Measurements from ENCODE around the gene KRT6B.

KRT6B gene

DNA sequence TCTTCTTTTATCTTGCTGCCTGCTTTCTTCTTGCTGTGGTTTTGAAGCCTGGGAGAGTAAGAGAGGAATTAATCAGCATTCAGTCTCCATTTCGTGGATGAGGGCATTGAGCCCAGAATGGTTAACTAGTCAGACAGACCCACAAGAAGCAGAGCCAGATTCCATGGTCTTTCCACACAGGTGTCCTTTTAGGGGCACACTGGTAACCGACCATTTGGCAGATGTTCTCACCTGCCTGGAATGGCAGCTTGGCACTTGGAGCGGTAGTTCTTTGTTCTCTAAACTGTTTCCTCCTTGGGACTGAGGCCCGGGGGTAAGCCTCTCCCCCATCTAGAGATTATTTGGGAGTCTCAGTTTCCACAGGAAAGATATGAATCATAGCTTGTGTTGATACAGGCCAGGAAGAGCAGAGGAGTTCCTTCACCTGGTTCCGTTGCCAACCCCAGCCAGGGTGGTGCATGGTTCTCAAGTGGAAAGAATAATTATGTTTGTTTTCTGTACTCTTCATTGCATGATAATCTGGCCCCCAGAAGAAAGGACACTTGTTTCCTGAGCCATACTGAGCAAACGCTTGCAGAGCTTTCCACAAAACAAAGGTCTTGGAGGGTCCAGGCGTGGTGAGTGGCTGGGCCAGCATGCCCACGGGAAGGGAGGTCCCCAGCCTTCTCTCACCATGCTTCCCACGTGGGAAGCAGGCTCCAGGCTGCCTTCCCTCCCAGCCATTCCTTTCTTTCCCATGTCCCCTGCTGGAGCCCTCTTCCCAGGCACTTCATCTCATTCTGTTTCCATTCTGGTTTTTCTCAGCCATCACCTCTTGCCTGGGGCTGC is 15.7 kb downstream of the KRT6B start:
- DNase-seq (ENCODE audit: low spot score), result no peak

DNA sequence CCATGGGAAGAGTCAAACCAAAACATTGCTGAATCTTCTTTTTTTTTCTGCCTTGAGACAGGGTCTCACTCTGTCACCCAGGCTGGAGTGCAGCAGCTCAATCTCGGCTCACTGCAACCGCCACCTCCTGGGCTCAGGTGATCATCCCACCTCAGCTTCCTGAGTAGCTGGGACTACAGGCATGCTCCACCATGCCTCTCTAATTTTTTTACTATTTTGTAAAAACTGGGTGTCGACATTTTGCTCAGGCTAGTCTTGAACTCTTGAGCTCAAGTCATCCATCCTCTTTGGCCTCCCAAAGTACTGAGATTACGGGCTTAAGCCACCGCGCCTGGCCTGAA is 16.3 kb downstream of the KRT6B start:
- DNase-seq (ENCODE audit: low spot score), result no peak

GRCh38 chr12:52434760-52435530 is 17.0 kb downstream of the KRT6B start:
- DNase-seq (ENCODE audit: low spot score), result no peak

GRCh38 chr12:52434081-52434733 is 17.7 kb downstream of the KRT6B start, which contains the start of gene KRT75:
KRT75 (minus strand) TSS chr12:52434371; CDS start chr12:52434304, 67 bp downstream.
- no peak for DNase-seq (ENCODE audit: low spot score)

DNA sequence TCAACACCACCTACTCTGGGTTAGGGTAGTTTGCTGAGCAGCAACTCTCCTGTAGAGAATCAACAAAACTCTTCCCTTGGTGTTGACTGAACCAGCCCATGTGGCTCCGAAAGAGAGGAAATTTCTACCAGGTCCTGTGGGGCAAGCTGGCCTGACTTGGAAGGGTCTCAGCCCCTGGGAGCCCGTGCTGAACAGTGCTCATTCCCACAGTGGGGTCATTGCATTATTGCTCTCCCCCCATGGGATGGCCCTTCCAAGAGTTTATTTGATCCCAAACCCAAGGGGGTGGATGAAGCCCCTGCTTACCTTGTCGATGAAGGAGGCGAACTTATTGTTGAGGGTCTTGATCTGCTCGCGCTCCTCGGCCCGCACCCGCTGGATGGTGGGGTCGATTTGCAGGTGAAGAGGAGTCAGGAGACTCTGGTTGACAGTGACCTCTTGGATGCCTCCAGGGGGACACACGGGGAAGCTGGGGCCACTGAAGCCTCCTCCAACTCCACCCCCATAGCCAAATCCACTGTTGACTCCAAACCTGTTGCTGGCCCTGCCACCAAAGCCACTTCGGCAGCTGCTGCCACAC is 18.4 kb downstream of the KRT6B start:
- no peak for DNase-seq (ENCODE audit: low spot score)

DNA sequence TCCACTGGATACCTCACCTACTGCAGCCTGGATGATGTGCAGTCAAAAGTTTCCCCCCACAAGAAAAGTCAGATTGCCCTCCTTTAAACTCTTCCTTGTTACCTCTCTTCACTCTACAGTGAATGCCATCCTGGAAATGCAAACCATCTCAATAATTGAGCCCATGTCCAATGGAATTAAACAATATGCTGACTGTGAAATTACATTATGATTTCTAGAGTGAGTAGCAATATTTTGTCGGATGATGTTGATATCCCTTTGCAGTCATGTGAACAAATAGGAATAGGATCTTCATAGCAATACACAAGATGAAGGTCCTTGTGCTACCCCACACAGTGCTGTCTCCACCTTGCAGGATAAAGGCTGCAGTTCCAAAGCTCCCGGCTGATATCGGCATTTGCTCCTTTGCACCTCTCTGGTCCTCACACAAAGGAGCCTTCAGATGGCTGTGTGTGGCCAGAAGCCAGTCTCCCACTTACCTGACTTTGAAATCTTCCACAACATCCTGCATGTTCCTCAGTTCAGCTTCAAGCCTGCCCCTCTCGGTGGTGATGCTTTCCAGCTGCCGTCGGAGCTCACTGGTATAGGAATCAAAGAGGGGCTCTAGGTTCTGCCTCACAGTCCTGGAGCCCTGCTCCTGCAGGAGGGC is 19.3 kb downstream of the KRT6B start:
- DNase-seq (ENCODE audit: low spot score), result no peak

DNA sequence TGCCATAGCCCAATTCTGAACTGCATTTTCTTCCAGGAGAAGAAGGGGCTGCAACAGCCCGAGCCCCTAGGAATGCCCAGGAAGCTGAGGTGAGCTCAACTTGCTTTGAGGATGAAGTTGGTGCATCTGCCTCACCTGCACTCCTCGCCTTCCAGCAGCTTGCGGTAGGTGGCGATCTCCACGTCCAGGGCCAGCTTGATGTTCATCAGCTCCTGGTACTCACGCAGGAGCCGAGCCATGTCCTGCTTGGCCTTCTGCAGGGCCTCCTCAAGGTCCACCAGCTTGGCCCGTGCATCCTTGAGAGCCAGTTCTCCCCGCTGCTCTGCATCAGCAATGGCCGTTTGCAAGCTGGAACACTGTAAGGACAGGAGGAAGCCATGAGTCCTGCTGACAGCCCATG is 23.8 kb downstream of the KRT6B start:
- DNase-seq (ENCODE audit: low spot score), result no peak

DNA sequence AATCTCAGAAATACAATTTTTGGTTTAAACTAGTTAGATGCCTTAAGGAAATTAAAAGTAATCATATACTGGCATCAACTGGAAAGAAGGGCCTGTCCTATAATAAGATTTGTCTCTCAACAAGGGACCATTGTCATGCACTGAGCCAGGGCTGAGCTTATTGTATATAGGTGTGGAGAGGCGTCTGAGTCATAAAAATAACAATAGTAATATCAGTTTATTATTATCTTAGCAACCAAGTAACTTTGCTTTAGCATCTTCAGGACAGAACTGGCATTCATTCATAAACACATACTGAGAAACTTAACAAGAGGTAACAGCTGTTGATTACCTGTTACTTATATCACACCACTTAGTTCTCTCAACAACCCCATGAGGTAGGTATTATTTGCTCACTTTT is 24.9 kb downstream of the KRT6B start:
- DNase-seq (ENCODE audit: low spot score), result no peak

DNA sequence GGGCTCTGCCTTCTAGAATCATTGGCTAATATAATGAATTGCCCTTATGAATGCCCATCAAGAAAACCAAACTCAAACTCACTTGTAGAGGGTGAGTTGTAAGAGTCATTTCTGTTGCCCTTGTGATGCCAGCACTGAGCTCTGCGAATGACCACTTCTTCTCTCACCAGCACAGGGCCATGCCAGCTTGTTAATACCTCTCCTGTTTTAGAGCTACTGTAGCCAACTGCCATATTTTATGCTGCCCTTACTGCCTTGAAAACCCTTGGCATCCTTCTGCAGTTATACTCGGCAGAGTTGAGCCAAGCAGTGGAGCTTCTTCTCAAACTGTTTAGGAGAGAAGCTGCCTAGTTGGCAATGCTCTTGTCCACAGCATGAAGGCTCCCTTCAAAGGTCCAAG is 25.9 kb downstream of the KRT6B start:
- no peak for DNase-seq (ENCODE audit: low spot score)

DNA sequence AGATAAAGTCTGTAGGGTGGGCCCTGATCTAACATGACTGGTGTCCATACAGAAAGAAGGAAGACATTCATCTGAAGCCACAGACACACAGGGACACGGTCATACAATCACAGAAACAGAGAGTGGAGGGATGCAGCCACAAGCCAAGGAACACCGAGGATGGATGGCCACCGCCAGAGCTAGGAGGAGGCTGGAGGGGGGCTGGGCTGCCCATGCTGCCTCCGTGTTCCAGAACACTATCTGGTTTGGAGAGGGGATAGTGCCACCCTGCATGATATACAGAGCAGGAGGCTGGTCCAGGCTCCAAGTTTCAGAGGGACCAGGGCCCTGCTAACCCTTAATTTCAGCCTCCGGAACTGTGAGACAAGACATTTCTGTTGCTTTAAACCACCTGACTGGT is 26.5 kb downstream of the KRT6B start:
- DNase-seq (ENCODE audit: low spot score), result no peak

GRCh38 chr12:52423661-52424500 is 28.1 kb downstream of the KRT6B start:
- no peak for DNase-seq (ENCODE audit: low spot score)

DNA sequence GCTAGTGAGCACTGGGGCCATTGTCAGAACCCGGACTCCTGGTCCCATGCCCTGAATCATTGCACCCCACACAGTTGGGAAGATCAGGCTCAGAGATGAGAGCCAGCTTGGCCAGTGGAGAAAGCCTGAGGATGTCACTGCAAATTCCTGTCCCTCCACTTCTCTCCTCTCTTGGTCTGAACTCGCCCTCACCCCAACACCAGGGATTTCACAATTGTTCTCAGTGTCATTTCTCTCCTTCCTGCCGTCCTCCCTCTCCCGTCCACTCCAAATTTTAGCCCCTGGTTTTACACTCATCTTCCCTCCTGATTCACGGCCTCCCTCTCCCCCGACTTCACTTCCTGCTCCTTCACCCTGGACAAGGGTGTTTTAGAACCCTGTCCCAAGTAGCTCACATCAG is 28.9 kb downstream of the KRT6B start:
- no peak for DNase-seq (ENCODE audit: low spot score)

GRCh38 chr12:52419656-52420055 is 32.3 kb downstream of the KRT6B start:
- no peak for DNase-seq (ENCODE audit: low spot score)

- DNase-seq (ENCODE audit: low spot score), result no peak
These were observed 33.3 kb downstream of the KRT6B start for GRCh38 chr12:52418576-52419110.

- DNase-seq (ENCODE audit: low spot score), result no peak
These were observed 34.2 kb downstream of the KRT6B start for GRCh38 chr12:52417740-52418139.

DNA sequence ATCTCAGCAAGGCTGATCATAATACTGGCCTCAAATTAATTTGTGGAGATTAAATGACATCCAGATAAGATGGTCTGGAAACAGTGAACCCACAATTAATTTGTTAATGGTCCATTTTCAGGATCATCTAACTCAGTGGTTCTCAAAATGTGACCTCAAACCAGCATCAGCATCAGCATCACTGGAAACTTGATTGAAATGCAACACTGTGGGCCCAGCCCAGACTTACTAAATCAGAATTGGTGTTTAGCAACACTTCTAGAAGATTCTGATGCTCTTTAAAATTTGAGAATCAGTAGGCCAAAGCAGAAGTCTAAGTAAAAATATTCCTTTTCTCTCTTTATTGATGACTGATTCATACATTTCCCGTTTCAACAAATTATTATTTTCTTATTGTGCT is 35.2 kb downstream of the KRT6B start:
- DNase-seq (ENCODE audit: low spot score), result no peak

GRCh38 chr12:52415870-52416750 is 35.8 kb downstream of the KRT6B start:
- no peak for DNase-seq (ENCODE audit: low spot score)

- no peak for DNase-seq (ENCODE audit: low spot score)
These were observed 37.0 kb downstream of the KRT6B start for GRCh38 chr12:52414936-52415335.

DNA sequence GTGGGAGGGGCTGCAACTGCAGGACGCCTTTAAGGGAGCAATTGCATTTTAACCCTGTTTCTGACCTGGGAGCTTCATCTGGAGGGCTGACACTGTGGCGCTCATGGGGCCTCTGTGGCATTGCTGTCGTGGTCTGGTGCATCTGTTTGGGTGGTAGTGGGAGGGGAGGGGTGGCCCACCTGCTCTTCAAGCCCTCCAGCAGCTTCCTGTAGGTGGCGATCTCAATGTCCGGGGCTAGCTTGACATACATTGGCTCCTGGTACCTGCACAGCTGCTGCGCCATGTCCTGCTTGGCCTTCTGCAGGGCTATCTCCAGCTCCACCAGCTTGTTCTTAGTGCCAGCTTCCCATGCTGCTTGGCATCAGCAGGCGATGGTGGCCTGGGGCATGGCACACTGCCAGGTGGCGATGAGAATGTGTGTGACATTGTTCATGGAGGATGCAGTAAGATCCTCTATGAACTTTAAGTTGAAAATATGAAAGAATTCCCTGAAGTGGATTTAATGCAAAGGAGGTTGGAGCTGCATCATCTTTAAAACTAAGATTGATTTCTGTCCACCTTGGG is 38.1 kb downstream of the KRT6B start:
- DNase-seq (ENCODE audit: low spot score), result no peak

- DNase-seq (ENCODE audit: low spot score), result no peak
These were observed 38.7 kb downstream of the KRT6B start for GRCh38 chr12:52413202-52413601.

All from kidney capillary endothelial cell (primary cell).